HG02623 (cell line): ENCODE results near the gene NCAPD2.

Experiments used
- ATAC-seq: cut with Tn5 transposase; IDR thresholded peaks from one replicate; pipeline ENCODE4 v1.9.1; 2021; ENCODE audit warnings: moderate library complexity; ENCODE audit not compliant: unreplicated experiment

NCAPD2 gene

GRCh38 chr12:6493497-6494257 is at the start of gene NCAPD2:
Gene NCAPD2, plus strand, starts transcription at chr12:6494102. Its CDS starts 997 bp downstream, at chr12:6495099.
- ATAC-seq = peak; percentile 80

- no peak for ATAC-seq
Observed at GRCh38 chr12:6444704-6445688, 48.9 kb upstream of the NCAPD2 start, which contains the start of gene CD27. Gene CD27, plus strand, starts transcription at chr12:6444955. Its CDS starts 141 bp downstream, at chr12:6445096.

GRCh38 chr12:6450091-6450868 is 43.6 kb upstream of the NCAPD2 start:
- no peak for ATAC-seq

GRCh38 chr12:6450869-6451347 is 43.0 kb upstream of the NCAPD2 start:
- ATAC-seq = no peak

GRCh38 chr12:6451348-6452244 is 42.3 kb upstream of the NCAPD2 start, which contains the start of gene TAPBPL:
Gene TAPBPL, plus strand, starts transcription at chr12:6452042. Its CDS starts 207 bp downstream, at chr12:6452249.
- ATAC-seq = no peak

- no peak for ATAC-seq
Observed at GRCh38 chr12:6452245-6452943, 41.5 kb upstream of the NCAPD2 start.

GRCh38 chr12:6452944-6453630 is 40.8 kb upstream of the NCAPD2 start:
- ATAC-seq = no peak

- no peak for ATAC-seq
Observed at GRCh38 chr12:6457220-6457945, 36.5 kb upstream of the NCAPD2 start.

- ATAC-seq = no peak
Observed at GRCh38 chr12:6458281-6459003, 35.5 kb upstream of the NCAPD2 start.

- no peak for ATAC-seq
Observed at GRCh38 chr12:6459004-6459337, 34.9 kb upstream of the NCAPD2 start.

GRCh38 chr12:6460751-6461371 is 33.0 kb upstream of the NCAPD2 start:
- no peak for ATAC-seq

- ATAC-seq = peak; percentile 85
Observed at GRCh38 chr12:6461401-6462233, 32.3 kb upstream of the NCAPD2 start.

- ATAC-seq = no peak
Observed at GRCh38 chr12:6462234-6462995, 31.5 kb upstream of the NCAPD2 start.

- no peak for ATAC-seq
Observed at GRCh38 chr12:6463216-6463615, 30.7 kb upstream of the NCAPD2 start.

- no peak for ATAC-seq
Observed at GRCh38 chr12:6463858-6464257, 30.0 kb upstream of the NCAPD2 start.
